ENCODE data around the gene UNC13C.

UNC13C gene

DNA sequence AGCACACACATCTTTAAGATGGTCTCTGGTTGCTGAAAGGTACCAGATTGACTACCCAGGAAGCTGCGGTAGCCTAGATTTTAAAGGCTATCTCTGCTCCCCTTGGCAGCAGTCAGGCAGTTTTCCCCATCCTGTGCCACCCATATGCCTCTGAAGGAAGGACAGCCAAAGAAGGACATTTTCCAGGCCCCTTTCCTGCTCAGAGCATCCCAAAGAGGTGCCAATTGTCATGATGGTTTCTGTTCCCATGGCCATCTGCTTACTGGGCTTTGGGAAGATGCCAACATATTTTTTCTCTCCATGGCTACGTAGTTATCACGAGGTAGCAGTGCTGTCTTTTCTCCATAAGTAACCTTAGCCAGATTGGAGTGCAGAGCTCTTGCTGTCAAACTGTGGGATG lies 39.7 kb downstream of the UNC13C start:
- no peak for DNase-seq (ENCODE audit: low read depth in 1 of 2, low spot score in 1 of 2)

DNA sequence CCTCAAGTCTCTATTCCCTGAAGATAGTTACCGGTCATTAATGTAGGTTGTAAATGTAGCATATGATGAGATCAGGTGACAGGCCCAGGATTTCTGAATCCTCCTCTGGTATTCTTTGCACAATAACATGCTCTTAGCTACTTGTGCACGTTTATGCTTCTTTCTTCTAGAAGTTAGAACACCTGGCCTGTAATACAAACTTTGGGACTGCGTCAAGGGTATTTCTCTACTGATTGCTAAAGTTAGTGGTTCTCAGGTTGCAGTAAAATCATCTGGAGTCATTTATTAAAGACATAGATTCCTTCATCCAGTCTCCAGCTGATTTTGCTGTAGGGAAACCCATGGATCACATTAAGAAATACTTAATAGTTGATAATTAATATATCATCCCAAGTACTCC lies 48.0 kb downstream of the UNC13C start:
- no peak for DNase-seq (ENCODE audit: low read depth in 1 of 2, low spot score in 1 of 2)

DNA sequence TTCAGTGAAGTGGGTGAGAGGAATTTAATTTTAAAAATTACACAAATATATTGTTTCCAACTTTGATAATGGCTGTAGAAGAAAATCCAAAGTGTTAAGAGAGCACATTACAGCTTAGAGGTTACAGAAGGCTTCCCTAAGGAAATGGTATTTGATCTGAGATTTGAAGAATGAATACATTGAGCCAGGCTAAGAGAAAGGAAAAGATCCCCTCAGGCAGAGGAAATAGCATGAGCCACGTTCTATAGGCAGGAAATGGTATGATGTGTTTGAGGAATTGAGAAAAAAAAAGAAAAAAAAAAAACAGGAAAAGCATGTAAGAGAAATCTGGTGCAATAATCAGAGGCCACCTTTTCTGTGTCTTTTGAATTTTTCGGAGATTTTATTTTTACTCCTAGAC lies 48.6 kb downstream of the UNC13C start:
- DNase-seq (ENCODE audit: low read depth in 1 of 2, low spot score in 1 of 2): no peak

- DNase-seq (ENCODE audit: low read depth in 1 of 2, low spot score in 1 of 2): no peak
These were observed 50.8 kb downstream of the UNC13C start for GRCh38 chr15:54029081-54029480.

DNA sequence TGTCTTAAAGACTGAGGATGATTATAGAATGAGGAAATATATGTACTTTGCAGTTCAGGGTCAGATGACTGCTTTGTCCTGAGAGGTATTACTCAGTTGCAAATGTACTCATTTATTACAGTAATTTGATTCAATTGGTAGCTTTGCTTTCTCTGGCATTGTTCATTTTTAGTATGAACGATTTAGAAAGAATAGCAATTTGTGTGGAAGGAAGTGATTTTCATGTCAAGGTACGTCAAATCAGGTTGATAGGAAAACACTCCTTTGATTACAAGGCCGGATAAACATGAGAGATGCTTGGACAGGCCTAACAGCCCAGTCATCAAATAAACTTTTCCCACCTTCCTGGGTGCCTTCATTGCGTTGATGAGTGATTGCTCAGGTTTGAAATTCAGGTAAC lies 53.8 kb downstream of the UNC13C start:
- DNase-seq (ENCODE audit: low read depth in 1 of 2, low spot score in 1 of 2): no peak

GRCh38 chr15:54033356-54033860 lies 55.2 kb downstream of the UNC13C start:
- DNase-seq (ENCODE audit: low read depth in 1 of 2, low spot score in 1 of 2): no peak

DNA sequence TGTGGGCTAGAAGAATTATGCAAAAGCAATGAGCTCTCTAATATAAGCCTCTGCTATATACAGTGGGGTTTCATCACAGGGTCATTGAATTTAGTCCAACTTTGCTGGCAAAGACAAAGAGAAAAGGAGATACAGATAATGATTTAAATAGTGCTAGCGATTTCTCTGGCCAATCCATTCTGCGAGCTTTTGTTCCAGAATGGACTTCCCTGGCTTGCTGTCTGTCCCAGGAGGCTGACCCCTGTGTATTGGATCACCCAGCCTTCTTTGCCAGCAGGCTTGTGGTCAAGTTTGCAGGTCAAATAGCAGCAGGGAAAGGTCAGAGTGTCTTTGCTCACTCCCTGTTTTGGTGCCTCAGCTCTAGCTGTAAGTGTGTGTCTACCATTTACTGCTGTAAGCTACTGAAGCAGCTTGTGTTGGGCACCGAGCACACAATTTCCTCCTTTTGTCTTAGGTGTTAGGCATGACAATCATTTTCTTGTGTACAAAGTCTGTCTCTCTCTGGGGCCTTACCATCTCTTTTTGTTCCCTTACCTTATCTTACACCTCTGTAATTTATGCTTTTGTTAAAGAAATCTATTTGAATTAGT lies 55.7 kb downstream of the UNC13C start:
- no peak for DNase-seq (ENCODE audit: low read depth in 1 of 2, low spot score in 1 of 2)

DNA sequence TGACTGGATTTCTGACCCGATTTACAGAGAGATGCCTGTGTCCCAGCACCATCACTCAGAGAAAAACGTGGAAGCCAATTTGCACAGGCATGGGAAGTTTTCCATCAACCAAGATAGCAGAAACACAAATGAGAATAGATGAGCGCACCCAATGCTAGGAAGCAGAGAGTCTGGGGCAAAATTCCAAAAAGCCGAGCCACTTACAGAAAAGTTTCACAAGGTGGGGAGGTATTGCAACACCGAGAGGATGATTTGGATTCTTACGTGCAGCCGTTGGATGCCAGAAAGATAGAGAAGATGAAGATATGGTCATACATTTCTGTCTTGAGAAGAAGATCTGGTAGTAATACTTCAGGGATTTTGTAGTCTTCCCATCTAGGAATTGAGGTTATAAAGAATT lies 57.4 kb downstream of the UNC13C start:
- no peak for DNase-seq (ENCODE audit: low read depth in 1 of 2, low spot score in 1 of 2)

- DNase-seq (ENCODE audit: low read depth in 1 of 2, low spot score in 1 of 2): no peak
These were observed 67.2 kb downstream of the UNC13C start for GRCh38 chr15:54045397-54045796.

DNA sequence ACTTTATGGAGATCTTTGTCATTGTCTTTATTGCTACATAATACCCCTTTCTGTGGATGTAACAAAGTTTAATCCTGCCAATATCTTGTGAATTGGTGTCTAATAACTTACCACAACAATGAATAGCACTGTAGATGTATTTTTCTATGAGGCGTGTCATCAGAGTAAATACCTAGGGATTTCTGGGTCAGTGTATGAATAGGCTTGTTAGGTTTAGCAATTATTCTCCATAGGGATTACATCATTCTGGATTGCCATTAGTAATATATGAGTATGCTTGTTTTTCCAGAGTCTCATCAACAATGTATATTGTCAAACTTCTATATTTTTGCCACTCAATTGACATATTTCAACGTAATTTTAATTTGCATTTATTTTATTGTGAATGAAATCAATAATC lies 67.9 kb downstream of the UNC13C start:
- DNase-seq (ENCODE audit: low read depth in 1 of 2, low spot score in 1 of 2): no peak

DNA sequence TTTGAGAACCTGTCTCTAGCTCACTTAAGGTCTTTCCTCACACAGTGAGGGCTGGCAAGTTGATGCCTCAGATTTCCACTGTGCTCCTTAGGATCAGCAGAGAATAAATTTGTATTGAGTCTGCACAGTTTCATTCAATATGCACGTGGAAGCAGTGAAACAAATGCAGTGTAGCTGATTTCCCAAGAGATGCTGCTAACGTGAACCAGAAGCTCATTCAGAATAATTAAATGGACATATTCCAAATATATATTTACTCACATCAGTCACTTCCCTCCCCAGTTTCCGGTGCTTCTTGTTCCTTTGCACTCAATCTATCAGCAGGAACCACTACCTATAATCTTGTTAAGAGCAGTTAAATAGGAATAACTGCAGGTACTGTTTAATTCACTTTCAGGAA lies 86.1 kb downstream of the UNC13C start:
- no peak for DNase-seq (ENCODE audit: low read depth in 1 of 2, low spot score in 1 of 2)

- no peak for DNase-seq (ENCODE audit: low read depth in 1 of 2, low spot score in 1 of 2)
These were observed 88.2 kb downstream of the UNC13C start for GRCh38 chr15:54066403-54066802.

DNA sequence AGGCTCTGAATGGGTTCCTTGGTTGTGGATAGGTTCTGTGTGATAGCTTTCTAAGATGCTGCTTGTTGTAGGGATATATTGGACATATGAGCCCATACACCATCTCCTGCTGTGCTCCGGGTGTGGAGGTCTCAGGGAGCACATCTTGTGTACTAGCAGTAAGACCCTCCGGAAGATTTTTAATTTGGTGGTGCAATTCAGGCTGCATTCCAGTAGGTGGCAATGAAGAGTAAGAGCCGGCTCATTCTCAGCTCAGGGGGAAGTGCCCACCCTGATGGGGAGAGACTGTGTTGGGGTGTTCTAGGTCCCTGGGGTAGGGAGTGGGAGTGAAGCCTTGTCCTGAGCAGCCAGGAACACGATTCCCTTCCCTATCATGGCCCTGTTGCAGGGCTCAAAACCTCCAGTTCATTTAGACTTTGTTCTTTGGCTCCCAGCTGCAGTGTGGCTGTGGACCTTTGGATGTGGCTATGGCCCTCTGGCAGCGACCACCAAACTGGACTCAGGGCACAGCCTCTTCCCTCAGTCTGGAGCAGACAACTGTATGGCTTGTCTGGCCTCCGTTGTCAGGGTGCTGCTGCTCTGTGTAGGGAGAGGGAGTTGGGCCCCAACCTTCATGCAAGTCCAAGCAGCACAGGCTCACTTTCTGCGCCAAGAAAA lies 104.7 kb downstream of the UNC13C start:
- DNase-seq (ENCODE audit: low read depth in 1 of 2, low spot score in 1 of 2): no peak

- DNase-seq (ENCODE audit: low read depth in 1 of 2, low spot score in 1 of 2): no peak
These were observed 105.3 kb downstream of the UNC13C start for GRCh38 chr15:54083501-54083900.

GRCh38 chr15:54083991-54084390 lies 105.8 kb downstream of the UNC13C start:
- DNase-seq (ENCODE audit: low read depth in 1 of 2, low spot score in 1 of 2): no peak

- DNase-seq (ENCODE audit: low read depth in 1 of 2, low spot score in 1 of 2): no peak
These were observed 110.6 kb downstream of the UNC13C start for GRCh38 chr15:54088837-54089236.

GRCh38 chr15:54089776-54090175 lies 111.5 kb downstream of the UNC13C start:
- no peak for DNase-seq (ENCODE audit: low read depth in 1 of 2, low spot score in 1 of 2)

- no peak for DNase-seq (ENCODE audit: low read depth in 1 of 2, low spot score in 1 of 2)
These were observed 113.4 kb downstream of the UNC13C start for GRCh38 chr15:54091651-54092050.

DNA sequence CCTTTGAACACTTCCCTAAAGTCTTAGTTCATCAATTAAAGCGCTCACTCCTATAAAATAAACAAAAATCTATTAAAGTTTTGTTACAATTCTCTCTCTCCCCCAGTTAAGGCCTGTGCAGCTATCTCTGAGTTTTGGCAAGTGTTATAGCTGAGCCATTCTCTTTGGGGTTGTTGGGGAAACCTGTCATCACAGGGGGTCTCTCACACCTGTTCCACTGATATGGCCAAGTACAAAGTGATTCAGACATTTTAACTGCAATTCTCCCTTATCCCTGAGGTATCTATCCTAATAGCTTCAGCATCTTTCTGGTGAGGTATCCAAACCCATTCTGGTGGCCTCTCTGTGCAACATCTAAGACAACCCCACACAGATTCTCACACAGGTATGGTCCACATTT lies 116.4 kb downstream of the UNC13C start:
- DNase-seq (ENCODE audit: low read depth in 1 of 2, low spot score in 1 of 2): no peak

- no peak for DNase-seq (ENCODE audit: low read depth in 1 of 2, low spot score in 1 of 2)
These were observed 118.8 kb downstream of the UNC13C start for GRCh38 chr15:54097019-54097418.

GRCh38 chr15:54099010-54099409 lies 120.8 kb downstream of the UNC13C start:
- DNase-seq (ENCODE audit: low read depth in 1 of 2, low spot score in 1 of 2): no peak

- DNase-seq (ENCODE audit: low read depth in 1 of 2, low spot score in 1 of 2): no peak
These were observed 123.5 kb downstream of the UNC13C start for GRCh38 chr15:54101664-54102270.

DNA sequence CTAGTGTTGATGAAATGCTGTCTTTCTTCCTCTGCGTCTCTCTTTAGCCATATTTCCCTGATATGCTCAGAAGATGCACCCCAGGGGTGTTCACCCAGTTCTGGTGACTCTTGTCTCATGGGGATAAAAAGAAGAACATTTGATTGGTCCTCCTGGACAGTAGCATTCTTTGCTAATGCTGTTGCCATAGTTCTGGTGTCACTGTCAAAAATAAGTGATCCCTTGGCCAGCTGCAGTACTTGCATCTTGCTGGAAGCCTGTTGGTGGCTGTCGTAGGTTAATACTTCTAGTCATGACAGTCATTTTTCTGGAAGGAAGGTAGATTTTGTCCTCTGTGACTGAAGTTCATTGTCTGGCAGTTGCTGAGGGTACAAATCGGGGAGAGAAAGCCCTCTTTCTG lies 124.5 kb downstream of the UNC13C start:
- DNase-seq (ENCODE audit: low read depth in 1 of 2, low spot score in 1 of 2): no peak

Data from stimulated activated CD4-positive, alpha-beta T cell treated with anti-CD3 and anti-CD28 coated beads, Interleukin-15, amount 100 ng/mL, for 1 hour (primary cell).